22Rv1 (cell line): ENCODE results near the gene AP5S1.

Experiments used
- ZFX ChIP-seq: fragments of 450-650 bp; IDR thresholded peaks from 2 replicates; pipeline ENCODE4 v1.6.1; 2017; ENCODE audit warnings: antibody characterized with exemption, borderline replicate concordance
- TF ChIP-seq, protein P1 (sequence below): fragments of 450-650 bp; IDR thresholded peaks from 2 replicates; pipeline ENCODE4 v1.5.1; 2017; ENCODE audit warnings: mild to moderate bottlenecking

DNA sequence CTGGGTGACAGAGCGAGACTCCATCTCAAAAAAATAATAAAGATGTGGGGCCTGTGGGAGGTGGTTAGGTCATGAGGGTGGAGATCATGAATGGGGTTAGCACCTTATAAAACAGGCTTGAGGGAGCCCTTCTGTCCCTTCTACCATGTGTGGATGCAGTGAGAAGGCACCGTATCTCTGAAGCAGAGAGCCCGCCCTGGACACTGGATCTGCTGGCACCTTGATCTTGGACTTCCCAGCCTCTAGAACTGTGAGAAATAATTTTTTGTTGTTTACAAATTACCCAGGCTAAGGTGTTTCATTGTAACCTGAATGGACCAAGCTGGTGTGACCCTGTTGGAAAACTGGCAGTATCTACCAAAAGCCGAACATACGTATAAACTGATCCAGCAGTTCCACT, 53.2 kb downstream of the AP5S1 start:
- TF ChIP-seq, protein P1, sequence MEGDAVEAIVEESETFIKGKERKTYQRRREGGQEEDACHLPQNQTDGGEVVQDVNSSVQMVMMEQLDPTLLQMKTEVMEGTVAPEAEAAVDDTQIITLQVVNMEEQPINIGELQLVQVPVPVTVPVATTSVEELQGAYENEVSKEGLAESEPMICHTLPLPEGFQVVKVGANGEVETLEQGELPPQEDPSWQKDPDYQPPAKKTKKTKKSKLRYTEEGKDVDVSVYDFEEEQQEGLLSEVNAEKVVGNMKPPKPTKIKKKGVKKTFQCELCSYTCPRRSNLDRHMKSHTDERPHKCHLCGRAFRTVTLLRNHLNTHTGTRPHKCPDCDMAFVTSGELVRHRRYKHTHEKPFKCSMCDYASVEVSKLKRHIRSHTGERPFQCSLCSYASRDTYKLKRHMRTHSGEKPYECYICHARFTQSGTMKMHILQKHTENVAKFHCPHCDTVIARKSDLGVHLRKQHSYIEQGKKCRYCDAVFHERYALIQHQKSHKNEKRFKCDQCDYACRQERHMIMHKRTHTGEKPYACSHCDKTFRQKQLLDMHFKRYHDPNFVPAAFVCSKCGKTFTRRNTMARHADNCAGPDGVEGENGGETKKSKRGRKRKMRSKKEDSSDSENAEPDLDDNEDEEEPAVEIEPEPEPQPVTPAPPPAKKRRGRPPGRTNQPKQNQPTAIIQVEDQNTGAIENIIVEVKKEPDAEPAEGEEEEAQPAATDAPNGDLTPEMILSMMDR, result no peak
- TF ChIP-seq ZFX, result no peak
